Right renal cortex interstitium (tissue), 3 donors: ENCODE measurements around the gene ARSB. TPM values are rescaled to one million over a fixed set of nuclear protein-coding genes. Genes with fewer than 3 reads are reported as not detected.
"Not testable (repeated sequence)": the region's sequence is repeated elsewhere in the genome, so short reads cannot be mapped to it uniquely, and the experiment has no call there.

ENCODE experiments used
- DNase-seq, 3 donors: peaks; one replicate each; pipeline ENCODE4 v3.0.0-alpha.2; 2013; ENCODE audit warnings: low read depth in 3 of 3, low spot score in 2 of 3
- polyA plus RNA-seq, 3 donors: library from polyadenylated mRNA; unstranded; fragments of 120-200 nt; gene quantifications; one replicate each; pipeline ENCODE4 v1.2.1, GENCODE V29; 2013; ENCODE audit not compliant: insufficient read length in 3 of 3

ARSB gene
- polyA plus RNA-seq, 3 donors, result 18.2 to 22.1 (median 21.4) TPM

DNA sequence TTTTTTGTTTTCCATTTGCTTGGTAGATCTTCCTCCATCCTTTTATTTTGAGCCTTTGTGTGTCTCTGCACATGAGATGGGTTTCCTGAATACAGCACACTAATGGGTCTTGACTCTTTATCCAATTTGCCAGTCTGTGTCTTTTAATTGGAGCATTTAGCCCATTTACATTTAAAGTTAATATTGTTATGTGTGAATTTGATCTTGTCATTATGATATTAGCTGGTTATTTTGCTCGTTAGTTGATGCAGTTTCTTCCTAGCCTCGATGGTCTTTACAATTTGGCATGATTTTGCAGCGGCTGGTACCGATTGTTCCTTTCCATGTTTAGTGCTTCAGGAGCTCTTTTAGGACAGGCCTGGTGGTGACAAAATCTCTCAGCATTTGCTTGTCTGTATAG lies 133.2 kb downstream of the ARSB start:
- not testable (repeated sequence) for DNase-seq

- no peak for DNase-seq
Measured at GRCh38 chr5:78845470-78845869, 139.6 kb downstream of the ARSB start.

GRCh38 chr5:78843436-78843835 lies 141.7 kb downstream of the ARSB start:
- no peak for DNase-seq

DNA sequence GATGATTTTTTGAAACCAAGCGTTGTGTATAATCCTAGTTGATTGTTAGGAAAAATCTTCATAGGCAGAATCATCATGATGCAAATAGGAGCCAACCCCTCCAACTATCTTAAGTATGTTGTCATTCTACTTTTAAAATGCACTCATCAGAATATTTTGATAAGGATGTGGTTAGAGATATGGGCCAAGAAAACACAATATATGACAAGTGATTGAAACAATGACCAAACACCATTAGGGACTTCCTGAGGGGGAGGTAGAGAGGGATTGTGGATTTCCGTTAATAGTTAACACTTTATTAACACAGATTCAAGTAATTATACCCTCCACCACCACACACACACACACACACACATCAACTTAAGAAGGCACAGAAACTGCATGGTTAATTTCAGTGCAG lies 143.3 kb downstream of the ARSB start:
- no peak for DNase-seq

DNA sequence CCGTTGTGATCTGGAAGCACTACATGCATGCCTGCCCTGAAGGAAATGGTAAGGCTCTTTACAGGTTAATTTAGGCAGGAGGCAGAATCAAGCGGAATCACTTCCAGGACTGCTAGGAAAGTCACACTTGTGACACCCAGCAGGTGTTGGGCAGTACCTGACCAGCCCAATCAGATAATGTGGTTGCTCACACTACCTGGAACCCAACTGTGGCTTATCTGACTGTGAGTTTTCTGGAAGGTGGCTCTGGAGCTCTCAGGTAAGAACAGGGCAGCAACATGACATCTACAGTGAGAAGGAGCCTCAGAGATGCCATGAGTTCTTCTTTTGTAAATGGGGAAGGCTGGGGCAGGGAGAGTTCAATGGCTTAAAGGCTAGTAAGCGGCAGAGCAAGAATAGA lies 146.4 kb downstream of the ARSB start:
- no peak for DNase-seq

GRCh38 chr5:78837836-78838235 lies 147.3 kb downstream of the ARSB start:
- no peak for DNase-seq

DNA sequence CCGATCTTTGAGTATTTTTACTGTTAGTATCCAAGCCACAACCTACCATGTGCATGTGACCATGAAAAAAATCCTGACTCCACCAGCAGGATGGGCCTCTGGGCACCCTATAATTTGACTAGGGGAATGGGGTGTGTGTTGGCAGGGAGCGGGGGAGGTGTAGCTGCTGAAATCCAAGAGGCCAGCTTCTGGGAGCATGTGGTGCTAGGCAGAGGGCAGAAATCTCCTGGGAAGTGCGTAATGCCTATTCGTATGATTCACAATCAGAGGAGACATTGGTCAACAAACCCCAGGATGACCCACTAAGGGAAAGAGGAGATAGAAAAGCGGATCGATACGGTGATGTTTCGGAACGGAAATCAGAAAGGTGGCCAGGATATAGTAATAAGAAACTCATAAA lies 149.9 kb downstream of the ARSB start:
- no peak for DNase-seq

- DNase-seq, result no peak
Measured at GRCh38 chr5:78833284-78833683, 151.8 kb downstream of the ARSB start.

- no peak for DNase-seq
Measured at GRCh38 chr5:78830528-78831046, 154.5 kb downstream of the ARSB start.

DNA sequence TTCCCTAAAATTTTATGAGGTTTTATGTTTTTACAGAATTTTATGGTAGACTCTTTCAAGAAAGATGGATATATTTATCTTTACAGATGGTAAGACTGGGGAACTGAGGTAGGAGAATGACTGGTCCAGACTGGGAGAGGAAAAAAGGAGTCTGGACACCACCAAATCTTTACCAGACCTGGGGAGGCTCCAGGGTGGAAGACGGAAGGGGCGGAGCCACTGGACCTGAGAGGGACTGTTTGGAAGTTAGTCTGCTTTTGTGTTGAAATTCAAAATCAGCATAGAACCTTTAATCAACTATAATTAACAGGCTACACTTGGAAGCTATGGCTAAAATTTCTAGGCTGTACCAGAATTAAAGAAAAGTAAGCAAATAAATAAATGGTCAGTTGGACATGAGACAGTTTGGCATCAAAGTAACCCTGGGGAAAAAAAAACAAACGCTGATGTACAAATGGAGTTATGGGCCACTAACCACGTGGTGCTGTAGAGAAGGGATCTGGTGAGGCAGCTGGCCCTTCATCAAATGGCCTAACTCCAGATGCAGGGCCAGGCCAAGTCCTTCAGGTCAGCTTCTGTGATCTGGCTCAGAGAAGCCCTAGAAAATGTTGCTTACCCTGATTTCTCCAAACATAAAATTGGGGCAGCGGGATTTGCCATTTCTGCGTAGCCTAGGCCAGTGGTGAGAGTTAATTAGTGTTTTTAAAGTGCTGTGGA lies 155.1 kb downstream of the ARSB start:
- no peak for DNase-seq

- DNase-seq, result no peak
Measured at GRCh38 chr5:78827725-78828124, 157.4 kb downstream of the ARSB start.

- DNase-seq, result no peak
Measured at GRCh38 chr5:78824831-78825281, 160.3 kb downstream of the ARSB start.

GRCh38 chr5:78823196-78823595 lies 161.9 kb downstream of the ARSB start:
- no peak for DNase-seq

GRCh38 chr5:78821536-78822021 lies 163.5 kb downstream of the ARSB start:
- no peak for DNase-seq

DNA sequence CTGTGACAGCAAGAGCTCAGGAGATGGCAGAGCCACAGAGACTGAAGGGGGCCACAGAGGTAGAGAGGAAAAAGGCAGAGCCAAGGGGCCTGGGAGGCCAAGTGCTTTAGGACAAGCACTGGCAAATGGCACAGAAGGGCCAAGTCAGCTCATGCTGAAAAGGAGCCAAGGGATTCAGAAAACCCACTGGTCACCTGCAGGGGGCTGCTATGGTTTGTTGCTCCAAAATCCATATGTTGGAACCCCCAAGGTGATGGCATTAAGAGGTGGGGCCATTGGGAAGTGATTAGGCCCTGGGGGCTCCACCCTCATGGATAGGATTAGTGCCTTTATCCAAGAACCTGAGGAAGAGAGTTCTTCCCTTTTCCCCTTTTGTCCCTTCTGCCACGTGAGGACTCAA lies 165.4 kb downstream of the ARSB start:
- DNase-seq, result no peak

- no peak for DNase-seq
Measured at GRCh38 chr5:78819166-78819565, 165.9 kb downstream of the ARSB start.

- DNase-seq, result no peak
Measured at GRCh38 chr5:78816143-78816765, 168.9 kb downstream of the ARSB start.

DNA sequence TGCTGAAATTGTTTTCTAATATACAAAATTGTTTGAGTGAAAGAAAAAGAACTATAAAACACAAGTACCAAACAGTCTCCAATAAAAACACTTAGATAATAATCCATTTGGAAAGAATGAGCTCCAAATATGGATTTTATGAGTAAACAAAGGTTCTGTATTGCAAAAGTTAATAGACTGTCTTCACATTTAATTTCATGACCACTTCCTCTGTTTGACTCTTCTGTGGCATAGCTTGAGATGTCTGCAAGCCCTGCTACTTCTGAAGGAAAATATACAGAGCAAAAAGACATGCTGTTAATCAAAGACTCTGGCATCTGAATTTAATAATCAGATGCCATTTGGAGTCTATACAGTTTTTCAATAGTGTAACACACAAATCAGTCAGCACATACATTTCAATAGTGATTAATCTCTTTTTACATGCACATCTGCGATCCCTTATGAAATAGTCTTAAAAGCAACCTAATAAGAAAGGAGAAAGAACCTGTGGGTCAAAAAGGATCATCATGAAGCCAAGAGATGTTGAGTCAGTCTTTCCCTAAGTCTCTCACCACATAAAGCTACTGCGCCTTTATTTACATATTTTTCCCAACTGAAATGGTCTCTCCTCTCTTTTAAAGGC lies 171.1 kb downstream of the ARSB start:
- no peak for DNase-seq

GRCh38 chr5:78813286-78813685 lies 171.8 kb downstream of the ARSB start:
- DNase-seq, result no peak

DNA sequence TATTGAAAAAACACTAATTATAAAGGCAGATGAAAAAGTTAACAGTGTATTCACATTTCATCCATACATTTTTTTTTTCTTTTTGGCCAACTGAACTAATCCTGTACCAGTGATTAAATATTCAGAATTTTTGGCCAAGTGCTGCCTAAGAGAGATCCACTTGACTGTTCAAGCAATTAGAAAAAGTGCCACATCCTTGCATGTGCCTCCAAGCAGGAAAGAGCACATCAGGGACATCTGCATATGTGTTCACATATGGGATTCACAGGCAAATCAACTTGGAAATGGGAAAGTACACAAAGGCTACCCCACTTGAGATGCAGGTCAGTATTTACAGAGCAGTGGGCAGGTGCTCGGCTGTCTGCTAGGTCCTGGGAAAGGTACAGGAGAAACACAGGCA lies 173.2 kb downstream of the ARSB start:
- DNase-seq, result no peak

- no peak for DNase-seq
Measured at GRCh38 chr5:78811121-78811817, 173.8 kb downstream of the ARSB start.
